Mucosa of descending colon (tissue), 3 donors: ENCODE data around the gene DALRD3. TPM values are rescaled to one million over a fixed set of nuclear protein-coding genes. Genes with fewer than 3 reads are reported as not detected.
A peak's percentile ranks its signal among the peaks of the same experiment; 100 is the strongest.

Source experiments
- ATAC-seq: fragments of 200-7000 bp; cut with Tn5 transposase; one replicate; pipeline ENCODE4 v1.9.1; 2020; ENCODE audit warnings: mild to moderate bottlenecking, moderate library complexity
- DNase-seq, 3 donors: peaks; one replicate each; pipeline ENCODE4 v3.0.0-alpha.2; 2020
- H3K36me3 ChIP-seq: fragments of 200-600 bp; one replicate; pipeline ENCODE4 v1.8.0; 2021; ENCODE audit warnings: low read depth, mild to moderate bottlenecking
- H3K4me1 ChIP-seq: fragments of 200-600 bp; one replicate; pipeline ENCODE4 v1.8.0; 2021; ENCODE audit warnings: low read depth, mild to moderate bottlenecking
- H3K4me3 ChIP-seq: fragments of 200-600 bp; one replicate; pipeline ENCODE4 v1.8.0; 2021; ENCODE audit warnings: mild to moderate bottlenecking
- H3K9me3 ChIP-seq: fragments of 200-600 bp; one replicate; pipeline ENCODE4 v1.8.0; 2021; ENCODE audit warnings: mild to moderate bottlenecking
- intact Hi-C, 2 donors: fragments of 100-400 bp; cut with DNase I in 1 of 2; cut with micrococcal nuclease in 1 of 2; formaldehyde crosslinking; loops; one replicate each; pipeline versions ENCODE4 v1.11.0 to v1.11.1; 2022; cut with DNase I, micrococcal nuclease
- total RNA-seq, 3 donors: library from RNA; stranded (reverse); fragmentation: NEBNext Ultra II Directional in 2 of 3; extraction: Animal tissue kit (Norgen Biotek cat#: 25700) in 2 of 3; gene quantifications; one replicate each; pipeline versions ENCODE4 v1.2.1 to v1.2.4, GENCODE V29; 2021 to 2023
- TF ChIP-seq, protein P1 (sequence below): fragments of 200-600 bp; IDR thresholded peaks from one replicate; pipeline ENCODE4 v1.8.0; 2022; ENCODE audit warnings: antibody characterized with exemption, mild to moderate bottlenecking
- donor health status: DM: no; HTN: no; CAD: no; lungs with moderate emphysema.
- donor health status: DM: no; HTN: no; CAD: no.
- donor health status: DM: no; HTN: yes; CAD: no.

DALRD3 gene
- total RNA-seq, 3 donors from 2014 or later, result 16.7 to 32.7 (median 18.9) TPM

GRCh38 chr3:49016414-49017228 lies 1.8 kb downstream of the DALRD3 start:
- Histone ChIP-seq H3K4me1 (peaks cover 24% of the 10 kb centered on the region), H3K36me3 (peaks cover 4% of the 10 kb centered on the region), H3K4me3 (no peak overlapping the region), H3K9me3 (no peaks in the 10 kb centered on the region)
- no peak for ATAC-seq
- no peak for DNase-seq
- intact Hi-C loops, result no loop called here
- TF ChIP-seq, protein P1, sequence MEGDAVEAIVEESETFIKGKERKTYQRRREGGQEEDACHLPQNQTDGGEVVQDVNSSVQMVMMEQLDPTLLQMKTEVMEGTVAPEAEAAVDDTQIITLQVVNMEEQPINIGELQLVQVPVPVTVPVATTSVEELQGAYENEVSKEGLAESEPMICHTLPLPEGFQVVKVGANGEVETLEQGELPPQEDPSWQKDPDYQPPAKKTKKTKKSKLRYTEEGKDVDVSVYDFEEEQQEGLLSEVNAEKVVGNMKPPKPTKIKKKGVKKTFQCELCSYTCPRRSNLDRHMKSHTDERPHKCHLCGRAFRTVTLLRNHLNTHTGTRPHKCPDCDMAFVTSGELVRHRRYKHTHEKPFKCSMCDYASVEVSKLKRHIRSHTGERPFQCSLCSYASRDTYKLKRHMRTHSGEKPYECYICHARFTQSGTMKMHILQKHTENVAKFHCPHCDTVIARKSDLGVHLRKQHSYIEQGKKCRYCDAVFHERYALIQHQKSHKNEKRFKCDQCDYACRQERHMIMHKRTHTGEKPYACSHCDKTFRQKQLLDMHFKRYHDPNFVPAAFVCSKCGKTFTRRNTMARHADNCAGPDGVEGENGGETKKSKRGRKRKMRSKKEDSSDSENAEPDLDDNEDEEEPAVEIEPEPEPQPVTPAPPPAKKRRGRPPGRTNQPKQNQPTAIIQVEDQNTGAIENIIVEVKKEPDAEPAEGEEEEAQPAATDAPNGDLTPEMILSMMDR, result no peak

GRCh38 chr3:49015765-49016164 lies 2.6 kb downstream of the DALRD3 start:
- DNase-seq, result no peak
- Histone ChIP-seq H3K9me3 (no peaks in the 10 kb centered on the region), H3K36me3 (peaks cover 4% of the 10 kb centered on the region), H3K4me1 (peaks cover 24% of the 10 kb centered on the region), H3K4me3 (no peak overlapping the region)
- TF ChIP-seq, protein P1, result no peak
- no peak for ATAC-seq
- intact Hi-C loops, result no loop called here

- Histone ChIP-seq H3K4me3 (no peak overlapping the region), H3K9me3 (no peaks in the 10 kb centered on the region), H3K36me3 (peaks cover 4% of the 10 kb centered on the region), H3K4me1 (peaks cover 19% of the 10 kb centered on the region)
- ATAC-seq, result no peak
- DNase-seq, result no peak
- intact Hi-C loops, result no loop called here
- TF ChIP-seq, protein P1, result no peak
These were observed 3.3 kb downstream of the DALRD3 start for GRCh38 chr3:49015072-49015471.

- intact Hi-C loops, result no loop called here
- DNase-seq (peak; percentile 70 to 81 (median 76)), ATAC-seq (peak; percentile 59)
- peaks cover 11% of the 10 kb centered on the region for H3K4me1 ChIP-seq
- TF ChIP-seq, protein P1, result peak; percentile 37
- no peaks in the 10 kb centered on the region for H3K9me3 ChIP-seq
- H3K36me3 ChIP-seq, result peaks cover 4% of the 10 kb centered on the region
- H3K4me3 ChIP-seq, result no peak overlapping the region
These were observed 4.4 kb downstream of the DALRD3 start for GRCh38 chr3:49013738-49014660.

- Histone ChIP-seq H3K9me3 (no peaks in the 10 kb centered on the region), H3K4me3 (no peak overlapping the region), H3K36me3 (peaks cover 4% of the 10 kb centered on the region), H3K4me1 (peaks cover 10% of the 10 kb centered on the region)
- DNase-seq (no peak), ATAC-seq (no peak)
- TF ChIP-seq, protein P1, result no peak
- intact Hi-C loops, result no loop called here
These were observed 5.2 kb downstream of the DALRD3 start for GRCh38 chr3:49013113-49013737.
